Testis (tissue), 3 donors: ENCODE results near the gene PRMT5. TPM values are rescaled to one million over a fixed set of nuclear protein-coding genes. Genes with fewer than 3 reads are reported as not detected.
A peak's percentile ranks its signal among the peaks of the same experiment; 100 is the strongest.

ENCODE experiments used
- DNase-seq: peaks from one replicate; pipeline ENCODE4 v3.0.0-alpha.2; 2019
- H3K27ac ChIP-seq, 2 donors: fragments of 200-600 bp; sonication (generic); one replicate each; pipeline ENCODE4 v1.5.1; 2019
- H3K27me3 ChIP-seq: fragments of 200-600 bp; sonication (generic); one replicate; pipeline ENCODE4 v1.5.1; 2019
- H3K36me3 ChIP-seq: fragments of 200-600 bp; sonication (generic); one replicate; pipeline ENCODE4 v1.5.1; 2017; ENCODE audit warnings: low read depth; ENCODE audit errors: missing control alignments
- H3K4me1 ChIP-seq: fragments of 200-600 bp; sonication (generic); one replicate; pipeline ENCODE4 v1.5.1; 2019
- H3K4me3 ChIP-seq, 2 donors: fragments of 200-600 bp; sonication (generic); one replicate each; pipeline ENCODE4 v1.5.1; 2017 to 2019
- H3K9me3 ChIP-seq: fragments of 200-600 bp; sonication (generic); one replicate; pipeline ENCODE4 v1.5.1; 2017
- CTCF ChIP-seq, 3 experiments: fragments of 450-650 bp in 2 of 3; fragments of 200-600 bp in 1 of 3; sonication (generic) in 1 of 3; IDR thresholded peaks; one replicate each; pipeline ENCODE4 v1.5.1; 2016 to 2019; ENCODE audit warnings: antibody characterized with exemption in 3 of 3, mild to moderate bottlenecking in 2 of 3, moderate library complexity in 1 of 3
- POLR2A ChIP-seq: fragments of 450-650 bp; IDR thresholded peaks from one replicate; pipeline ENCODE4 v1.6.1; 2017; ENCODE audit warnings: antibody characterized with exemption, mild to moderate bottlenecking, moderate library complexity
- WGBS, 2 donors: methylation state at CpG; one replicate each; pipeline ENCODE4 v1.1.5; 2018; 5-methylcytosine and 5-hydroxymethylcytosine counted together
- intact Hi-C: fragments of 100-400 bp; cut with DNase I; formaldehyde crosslinking; loops from one replicate; pipeline ENCODE4 v1.15.1; 2023; ENCODE audit warnings: low total_unique reads
- polyA plus RNA-seq: library from polyadenylated mRNA; stranded (reverse); fragments of 350-450 nt; fragmentation: Illumina TruSeq; extraction: RNeasy Lipid Tissue Mini Kit (QIAGEN cat#74804); gene quantifications from one replicate; pipeline ENCODE4 v1.2.3, GENCODE V29; 2014; ENCODE audit warnings: low read depth, low replicate concordance; ENCODE audit not compliant: insufficient read depth
- total RNA-seq, 2 donors: library from RNA; depleted of rRNA; stranded (reverse); fragments of >200 nt; gene quantifications; one replicate each; pipeline ENCODE4 v1.2.3, GENCODE V29; 2016

Gene PRMT5
- total and polyA plus RNA-seq, 3 donors from 2014 or later, result 62.4 to 76.8 (median 73.9) TPM

GRCh38 chr14:22906073-22906472 is 23.1 kb downstream of the PRMT5 start:
- Histone ChIP-seq H3K36me3 (no peaks in the 10 kb centered on the region), H3K9me3 (no peaks in the 10 kb centered on the region), H3K27ac (no peak overlapping the region), H3K4me1 (no peaks in the 10 kb centered on the region), H3K27me3 (no peaks in the 10 kb centered on the region), H3K4me3 (no peak overlapping the region)
- intact Hi-C loops, result no loop called here
- 94 to 96% methylated on average over 20 of the region's 20 CpGs for WGBS, 2 donors
- DNase-seq, result no peak
- no peak for TF ChIP-seq POLR2A
- no peak for TF ChIP-seq CTCF (IDR thresholded peaks at IDR 0.05)

GRCh38 chr14:22905627-22906026 is 23.5 kb downstream of the PRMT5 start:
- no peak overlapping the region for H3K27ac ChIP-seq
- H3K4me1 ChIP-seq, result no peaks in the 10 kb centered on the region
- intact Hi-C loops, result no loop called here

DNA sequence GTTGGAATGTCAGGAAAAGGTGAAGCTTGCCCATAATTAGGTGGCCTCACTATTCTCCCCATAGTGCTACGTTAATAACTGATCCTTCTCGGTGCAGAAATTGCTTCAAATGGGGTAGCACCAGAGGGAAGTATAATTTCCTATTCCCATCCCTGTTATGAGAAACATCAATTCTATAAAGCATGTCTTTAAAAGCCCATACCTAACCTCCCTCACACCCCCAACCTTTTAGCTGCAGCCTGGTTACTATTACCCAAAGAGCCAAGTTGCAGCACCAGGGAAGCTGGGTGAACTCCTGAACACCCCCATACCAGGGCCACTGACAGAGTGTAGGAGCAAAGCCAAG is 25.5 kb downstream of the PRMT5 start:
- no peak for TF ChIP-seq POLR2A
- TF ChIP-seq CTCF (IDR thresholded peaks at IDR 0.05), result no peak
- H3K36me3 ChIP-seq, result no peaks in the 10 kb centered on the region
- peak overlapping the region in 1 of 2 donors; percentile 36 for H3K27ac ChIP-seq
- DNase-seq, result no peak
- H3K4me3 ChIP-seq, result no peak overlapping the region
- H3K27me3 ChIP-seq, result no peaks in the 10 kb centered on the region
- intact Hi-C loops, result no loop called here
- WGBS, 2 donors, result 65 to 85% methylated on average over 2 of the region's 2 CpGs
- no peaks in the 10 kb centered on the region for H3K4me1 ChIP-seq
- H3K9me3 ChIP-seq, result no peaks in the 10 kb centered on the region

More at GRCh38 chr14:22905627-22906026, 23.5 kb downstream of the PRMT5 start:
- DNase-seq, result no peak
- H3K27me3 ChIP-seq, result no peaks in the 10 kb centered on the region
- TF ChIP-seq CTCF (IDR thresholded peaks at IDR 0.05) (no peak), POLR2A (no peak)
- H3K9me3 ChIP-seq, result no peaks in the 10 kb centered on the region
- H3K36me3 ChIP-seq, result no peaks in the 10 kb centered on the region
- WGBS, 2 donors, result 89 to 92% methylated on average over 4 of the region's 4 CpGs
- H3K4me3 ChIP-seq, result no peak overlapping the region

DNA sequence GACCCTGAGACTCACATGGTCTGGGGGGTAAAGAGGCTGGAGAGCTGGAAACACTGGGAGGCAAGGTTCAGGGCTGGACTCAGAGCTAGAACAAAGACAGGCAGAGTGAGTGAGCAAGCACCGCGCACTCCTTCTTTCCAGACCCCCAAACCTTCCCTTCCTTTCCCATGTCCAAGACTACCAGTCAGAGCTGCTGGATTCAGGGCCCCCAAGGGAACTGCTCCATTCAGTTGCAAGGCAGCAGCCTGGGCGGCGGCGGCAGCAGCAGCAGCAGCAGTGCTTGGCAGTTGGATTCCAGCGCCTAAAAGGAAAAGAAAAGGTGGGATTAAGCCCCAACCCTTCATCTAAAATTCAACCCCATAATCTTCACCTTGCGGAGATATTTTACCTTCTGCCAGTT is 27.4 kb downstream of the PRMT5 start:
- intact Hi-C loops, result no loop called here
- DNase-seq, result no peak
- H3K36me3 ChIP-seq, result no peaks in the 10 kb centered on the region

More for the DNA sequence above, 27.4 kb downstream of the PRMT5 start:
- Histone ChIP-seq H3K4me1 (no peaks in the 10 kb centered on the region), H3K27me3 (no peaks in the 10 kb centered on the region), H3K27ac (no peak overlapping the region), H3K4me3 (no peak overlapping the region), H3K9me3 (no peaks in the 10 kb centered on the region)
- WGBS, 2 donors, result 92 to 94% methylated on average over 7 of the region's 7 CpGs
- TF ChIP-seq CTCF (IDR thresholded peaks at IDR 0.05) (no peak), POLR2A (no peak)
